Prostate gland (tissue), 2 donors: ENCODE data around the gene PTPRG.

Experiments
- POLR2A ChIP-seq: fragments of 450-650 bp; IDR thresholded peaks from one replicate; pipeline ENCODE4 v1.6.1; 2016; ENCODE audit warnings: antibody characterized with exemption, mild to moderate bottlenecking
- TF ChIP-seq, protein P1 (sequence below), 4 experiments: fragments of 200-600 bp in 2 of 4; fragments of 450-650 bp in 2 of 4; sonication (generic) in 2 of 4; IDR thresholded peaks; 1 replicate in 3 of 4; 2 replicates in 1 of 4; pipeline ENCODE4 v1.5.1; 2016 to 2019; ENCODE audit warnings: antibody characterized with exemption in 4 of 4, mild to moderate bottlenecking in 2 of 4, moderate library complexity in 2 of 4

DNA sequence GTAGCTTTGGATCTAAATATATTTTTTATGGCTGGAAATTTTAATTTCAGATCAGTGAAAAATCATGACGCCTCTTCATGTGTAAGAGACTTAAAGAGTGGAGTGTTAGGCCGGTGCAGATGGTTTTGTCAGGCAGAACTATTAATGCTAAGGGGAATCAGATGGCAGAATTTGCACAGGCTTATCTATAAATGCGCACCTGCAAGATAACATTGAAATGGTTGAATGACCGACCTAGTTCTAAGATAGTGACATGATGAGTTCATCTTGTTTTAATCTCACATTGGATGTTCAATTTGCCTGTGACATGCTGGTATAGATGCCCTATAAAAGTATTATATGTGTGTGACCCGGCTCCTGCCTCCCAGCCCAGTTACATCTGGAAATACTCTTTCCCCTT lies 471.4 kb downstream of the PTPRG start:
- TF ChIP-seq, protein P1, sequence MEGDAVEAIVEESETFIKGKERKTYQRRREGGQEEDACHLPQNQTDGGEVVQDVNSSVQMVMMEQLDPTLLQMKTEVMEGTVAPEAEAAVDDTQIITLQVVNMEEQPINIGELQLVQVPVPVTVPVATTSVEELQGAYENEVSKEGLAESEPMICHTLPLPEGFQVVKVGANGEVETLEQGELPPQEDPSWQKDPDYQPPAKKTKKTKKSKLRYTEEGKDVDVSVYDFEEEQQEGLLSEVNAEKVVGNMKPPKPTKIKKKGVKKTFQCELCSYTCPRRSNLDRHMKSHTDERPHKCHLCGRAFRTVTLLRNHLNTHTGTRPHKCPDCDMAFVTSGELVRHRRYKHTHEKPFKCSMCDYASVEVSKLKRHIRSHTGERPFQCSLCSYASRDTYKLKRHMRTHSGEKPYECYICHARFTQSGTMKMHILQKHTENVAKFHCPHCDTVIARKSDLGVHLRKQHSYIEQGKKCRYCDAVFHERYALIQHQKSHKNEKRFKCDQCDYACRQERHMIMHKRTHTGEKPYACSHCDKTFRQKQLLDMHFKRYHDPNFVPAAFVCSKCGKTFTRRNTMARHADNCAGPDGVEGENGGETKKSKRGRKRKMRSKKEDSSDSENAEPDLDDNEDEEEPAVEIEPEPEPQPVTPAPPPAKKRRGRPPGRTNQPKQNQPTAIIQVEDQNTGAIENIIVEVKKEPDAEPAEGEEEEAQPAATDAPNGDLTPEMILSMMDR (IDR thresholded peaks at IDR 0.05): no peak
- no peak for TF ChIP-seq POLR2A
